Measurements from ENCODE around the gene MYH7.

Gene MYH7

DNA sequence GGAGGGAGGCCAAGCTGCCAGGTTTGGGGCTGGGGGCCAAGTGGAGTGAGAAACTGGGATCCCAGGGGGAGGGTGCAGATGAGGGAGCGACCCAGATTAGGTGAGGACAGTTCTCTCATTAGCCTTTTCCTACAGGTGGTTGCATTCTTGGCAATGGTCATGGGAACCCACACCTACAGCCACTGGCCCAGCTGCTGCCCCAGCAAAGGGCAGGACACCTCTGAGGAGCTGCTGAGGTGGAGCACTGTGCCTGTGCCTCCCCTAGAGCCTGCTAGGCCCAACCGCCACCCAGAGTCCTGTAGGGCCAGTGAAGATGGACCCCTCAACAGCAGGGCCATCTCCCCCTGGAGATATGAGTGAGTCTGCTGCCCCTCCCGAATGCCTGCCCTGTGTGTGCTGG lies 62.4 kb downstream of the MYH7 start:
- no peak for DNase-seq (ENCODE audit: low read depth in 2 of 2, low spot score in 1 of 2)

DNA sequence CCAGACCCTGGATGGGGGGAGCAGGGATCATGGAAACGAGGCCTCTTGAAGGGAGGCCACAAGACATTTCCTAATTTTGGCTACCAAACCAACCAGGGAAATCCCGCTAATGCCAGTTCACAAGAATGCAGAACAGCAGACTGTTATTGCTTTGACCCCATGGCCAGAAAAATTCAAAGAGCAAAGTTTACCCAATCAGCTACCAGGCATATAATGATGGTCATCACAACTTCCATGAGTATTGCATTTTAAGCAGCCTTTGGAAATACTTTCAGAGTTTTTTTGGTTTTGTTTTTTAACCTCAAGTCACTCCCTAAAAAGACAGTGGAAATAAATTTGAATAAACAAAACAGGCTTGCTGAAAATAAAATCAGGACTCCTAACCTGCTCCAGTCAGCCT lies 63.0 kb downstream of the MYH7 start, which contains the start of gene IL25:
Gene IL25 (plus strand): TSS at position 301 of the 400 bp plus-strand sequence.
- no peak for DNase-seq (ENCODE audit: low read depth in 2 of 2, low spot score in 1 of 2)

DNA sequence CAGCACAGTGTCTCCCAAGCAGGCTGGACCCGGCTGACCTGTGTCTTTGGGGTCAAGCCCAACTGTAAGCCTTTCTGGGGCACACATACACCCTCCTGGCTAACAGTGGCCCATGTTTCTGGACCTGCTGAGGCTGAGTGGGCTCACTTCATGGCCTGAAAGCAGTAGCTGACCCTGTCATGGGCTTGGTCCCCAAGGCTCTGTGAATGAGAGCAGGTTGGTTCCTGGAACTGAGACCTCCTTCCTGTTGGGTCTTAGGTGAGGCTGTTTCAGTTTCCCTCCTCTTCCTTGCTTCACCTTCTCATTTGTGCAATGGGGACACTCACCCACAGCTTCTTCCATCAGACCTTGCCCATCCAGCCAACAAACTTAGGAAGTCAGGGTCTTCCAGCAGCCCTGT lies 63.6 kb downstream of the MYH7 start:
- no peak for DNase-seq (ENCODE audit: low read depth in 2 of 2, low spot score in 1 of 2)

DNA sequence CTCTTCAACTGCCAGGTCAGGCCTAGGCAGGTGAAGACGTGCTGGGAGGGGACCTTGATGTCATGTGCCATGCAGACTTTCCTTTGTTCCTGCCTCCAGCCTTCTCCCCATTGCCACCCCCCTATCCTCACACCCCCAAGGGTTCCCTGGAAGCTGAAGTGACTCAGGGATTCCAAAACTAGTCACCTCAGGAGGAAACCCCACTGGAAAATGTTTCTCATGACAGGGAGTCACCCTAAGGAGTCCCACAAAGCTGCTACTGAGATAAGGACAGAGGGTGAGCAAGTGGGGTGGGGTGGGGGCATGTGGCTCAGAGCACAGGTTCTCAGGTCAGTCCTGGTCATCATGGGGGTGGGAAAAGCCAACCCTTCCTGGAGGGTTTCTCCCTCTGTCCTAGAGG lies 65.2 kb downstream of the MYH7 start:
- DNase-seq (ENCODE audit: low read depth in 2 of 2, low spot score in 1 of 2): no peak

DNA sequence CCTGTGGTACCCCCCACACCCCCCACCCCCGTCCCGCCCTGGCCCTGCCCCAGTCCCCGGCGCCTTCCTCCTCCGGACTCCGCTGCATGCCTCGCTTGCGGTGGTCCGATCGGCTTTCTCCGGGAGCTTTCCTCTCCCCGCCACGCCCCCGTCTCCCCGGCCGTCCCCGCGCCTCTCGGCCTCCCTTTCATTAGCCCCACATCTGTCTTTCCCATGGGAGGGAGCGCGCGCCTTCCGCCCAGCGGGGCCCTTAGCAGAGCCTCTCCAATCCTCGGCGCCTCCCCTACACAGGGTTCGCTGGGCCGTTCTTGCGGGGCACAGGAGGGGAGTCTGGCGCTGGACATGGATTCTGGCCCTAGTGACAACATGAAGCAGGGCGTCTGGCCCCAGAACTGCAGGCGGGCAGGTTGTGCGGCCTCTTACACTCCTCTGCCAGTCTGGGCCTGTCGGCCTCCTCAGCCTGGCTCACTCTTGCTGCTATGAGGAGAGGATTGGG lies 69.0 kb downstream of the MYH7 start:
- no peak for DNase-seq (ENCODE audit: low read depth in 2 of 2, low spot score in 1 of 2)

DNA sequence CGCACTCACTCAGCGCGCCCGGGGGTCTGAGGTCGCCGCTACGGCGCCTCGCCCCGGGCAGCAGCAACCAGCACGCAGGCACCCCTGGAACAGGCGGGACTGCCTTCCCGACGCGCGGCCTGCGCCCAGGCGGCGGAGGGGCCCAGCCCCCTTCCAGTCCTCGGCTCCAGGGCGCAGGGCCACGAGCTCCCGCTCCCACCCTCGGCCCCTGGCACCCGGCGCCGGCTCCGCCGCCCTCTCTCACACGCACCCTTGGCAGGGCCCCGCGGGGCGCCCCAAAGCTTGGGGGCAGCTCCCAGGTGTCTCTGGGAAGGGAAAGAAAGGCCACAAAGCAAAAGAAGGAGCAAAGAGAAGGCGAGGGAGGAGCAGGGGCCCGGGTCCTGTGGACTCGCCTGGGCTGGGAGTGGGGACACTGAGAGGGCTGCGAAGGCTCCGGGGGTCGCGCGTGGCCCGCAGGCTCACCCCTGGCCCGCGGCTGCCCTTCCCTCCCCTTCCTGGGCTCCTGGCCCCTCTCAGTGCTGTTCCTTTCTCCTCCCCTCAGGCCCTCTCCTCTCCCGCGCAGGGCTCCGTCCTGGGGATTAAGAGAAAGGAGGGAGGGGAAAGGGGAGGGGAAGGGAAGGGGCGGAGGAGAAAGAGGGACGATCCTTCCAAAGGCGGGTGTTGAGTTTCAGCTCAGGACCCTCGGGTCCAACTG lies 69.6 kb downstream of the MYH7 start:
- no peak for DNase-seq (ENCODE audit: low read depth in 2 of 2, low spot score in 1 of 2)

DNA sequence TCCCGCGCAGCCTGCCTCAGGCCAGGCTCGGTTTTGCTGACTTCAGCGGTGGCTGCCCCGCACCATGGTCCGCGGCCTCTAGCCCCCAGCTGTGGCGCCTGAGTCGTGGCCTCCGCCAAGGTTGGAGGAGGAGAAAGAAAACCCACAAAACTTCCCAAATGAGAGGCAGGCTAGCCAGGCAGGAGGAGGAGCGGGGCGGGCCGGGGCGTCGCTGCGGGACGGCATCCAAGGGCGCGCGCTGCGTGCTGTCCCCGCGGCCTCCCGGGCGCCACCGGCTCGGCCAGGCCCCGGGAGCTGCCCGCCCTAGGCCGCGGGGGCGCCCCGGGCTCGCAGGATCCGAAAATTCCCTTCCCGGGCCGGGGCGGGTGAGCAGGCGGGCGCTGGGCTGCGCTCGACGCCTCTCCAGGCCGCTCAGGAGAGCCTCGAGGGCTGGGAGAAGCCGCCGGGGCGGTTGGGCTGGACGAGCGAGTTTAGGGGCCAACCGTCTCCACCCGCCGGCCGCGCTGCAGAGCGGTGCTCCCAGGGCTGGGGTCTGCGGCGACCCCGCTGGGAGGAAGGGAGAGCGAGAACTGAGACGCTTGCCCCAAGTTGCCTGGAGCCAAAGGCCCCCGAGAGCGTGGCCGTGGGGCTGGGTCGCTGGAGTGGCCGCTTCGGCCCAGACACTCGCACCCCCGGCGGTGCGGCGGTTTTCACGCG lies 70.3 kb downstream of the MYH7 start, which contains the start of gene EFS:
Gene EFS (minus strand): TSS at position 137 of the 696 bp plus-strand sequence. CDS start 147 bp downstream, outside the sequence.
- no peak for DNase-seq (ENCODE audit: low read depth in 2 of 2, low spot score in 1 of 2)

DNA sequence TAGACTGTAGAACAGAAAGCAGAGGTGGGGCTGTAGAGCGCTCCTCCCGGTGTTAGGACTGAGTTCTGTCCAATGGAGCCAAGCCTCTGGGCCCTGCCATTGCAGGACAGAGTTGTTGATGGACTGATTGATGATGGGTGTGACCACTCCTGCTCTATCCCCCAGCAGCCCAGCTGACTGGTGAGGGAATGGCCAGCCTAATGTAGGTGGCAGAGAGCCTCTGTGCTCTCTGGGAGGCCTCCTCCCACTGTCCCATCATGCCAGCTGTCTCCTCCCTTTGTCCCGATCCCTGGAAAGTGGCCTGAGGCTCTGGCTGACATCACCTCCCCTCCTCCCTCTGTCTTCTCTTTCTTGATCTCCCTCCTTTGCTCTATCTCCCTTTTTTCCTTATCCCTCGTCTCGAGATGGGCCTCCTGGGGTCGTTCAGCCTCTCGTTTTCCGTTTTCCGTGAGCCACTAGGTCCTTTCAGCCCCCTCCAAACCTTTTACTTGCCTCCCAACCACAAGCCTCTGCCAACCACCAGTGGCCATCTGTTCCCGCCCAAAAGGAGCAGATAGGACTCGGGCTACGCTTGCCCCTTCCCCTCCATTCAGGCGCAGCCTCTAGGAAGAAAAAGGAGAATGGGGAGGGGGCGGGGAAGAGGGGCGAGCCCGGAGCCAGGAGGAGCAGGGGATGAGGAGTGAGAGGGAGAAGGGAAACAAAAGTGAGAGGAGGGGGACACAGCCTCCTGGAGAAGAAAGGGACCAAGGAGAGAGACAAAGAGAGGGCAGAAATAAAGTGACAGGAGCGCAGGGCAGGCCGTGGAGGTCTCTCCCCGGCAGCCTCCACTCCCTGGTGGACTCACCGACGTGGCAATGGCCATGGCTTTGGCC lies 71.1 kb downstream of the MYH7 start:
- DNase-seq (ENCODE audit: low read depth in 2 of 2, low spot score in 1 of 2): no peak

Data from stimulated activated CD8-positive, alpha-beta memory T cell treated with anti-CD3 and anti-CD28 coated beads, Interleukin-4, amount 100 ng/mL, for 1 hour (primary cell).